ENCODE results near the gene UTP3. TPM values are rescaled to one million over a fixed set of nuclear protein-coding genes. Genes with fewer than 3 reads are reported as not detected.

The UTP3 gene
- total and polyA plus RNA-seq, 2 donors (not counting 3 experiments of a cell fraction or from before 2014, with no cell fraction given), result 8.7 to 32.8 TPM

DNA sequence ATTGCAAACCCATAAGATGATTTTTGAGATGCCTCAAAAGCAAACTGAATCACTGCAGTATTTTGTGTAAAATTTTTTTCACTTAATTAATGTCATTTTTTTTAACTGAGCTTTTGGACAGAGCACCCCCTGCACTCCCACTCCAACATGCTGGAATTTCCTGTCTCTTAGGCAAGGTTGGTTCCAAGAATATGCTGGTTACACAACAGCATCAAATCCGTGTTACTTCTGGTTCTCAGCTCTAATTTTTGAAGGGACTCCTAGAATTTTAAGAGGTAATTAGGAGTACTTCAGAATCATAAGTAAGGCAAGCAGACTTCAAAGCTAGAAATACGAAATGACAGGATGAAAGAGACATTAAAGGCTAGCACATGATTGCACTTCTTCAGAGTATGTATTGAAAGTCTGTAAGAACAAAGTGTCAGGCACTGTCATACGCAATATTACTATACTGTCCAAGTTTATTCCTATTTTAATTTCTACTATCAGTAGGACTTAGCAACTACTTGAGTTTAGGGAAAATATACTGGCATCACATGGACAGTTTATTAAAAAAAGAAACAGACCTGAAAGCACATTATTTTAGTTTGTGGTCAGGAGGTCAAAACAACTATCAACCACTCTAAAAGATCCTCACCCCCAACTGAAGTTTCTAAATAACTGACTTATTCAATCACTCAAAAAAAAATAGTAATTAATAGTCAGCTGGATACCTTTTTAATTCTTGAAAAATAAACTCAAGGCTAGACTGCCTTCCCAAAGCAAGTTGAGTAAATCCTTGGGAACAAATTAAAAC lies 20.4 kb upstream of the UTP3 start:
- dilution Hi-C loops (cut with MboI; ENCODE audit: extremely low pct_ligation_motif_present, low sequenced_read_pairs) (no loop called here), intact Hi-C loops (cut with micrococcal nuclease) (no loop called here)
- TF ChIP-seq, protein P1, sequence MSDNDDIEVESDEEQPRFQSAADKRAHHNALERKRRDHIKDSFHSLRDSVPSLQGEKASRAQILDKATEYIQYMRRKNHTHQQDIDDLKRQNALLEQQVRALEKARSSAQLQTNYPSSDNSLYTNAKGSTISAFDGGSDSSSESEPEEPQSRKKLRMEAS (IDR thresholded peaks at IDR 0.05; ENCODE audit: insufficient read depth, insufficient read length), result no peak
- TF ChIP-seq FOS (IDR thresholded peaks at IDR 0.05; ENCODE audit: borderline replicate concordance, insufficient read depth, low read length) (no peak), MYC (IDR thresholded peaks at IDR 0.05; ENCODE audit: low read depth, low read length) (no peak), JUN (IDR thresholded peaks at IDR 0.05; ENCODE audit: borderline replicate concordance, insufficient read depth, insufficient read length, low read depth) (no peak), POLR2A (IDR thresholded peaks at IDR 0.05; ENCODE audit: low read depth, low read length) (no peak), POLR2AphosphoS5 (IDR thresholded peaks at IDR 0.05; ENCODE audit: insufficient read depth, low read depth, low read length) (no peak), EZH2 (IDR thresholded peaks at IDR 0.05; ENCODE audit: borderline replicate concordance, low read depth, low read length, severe bottlenecking) (no peak), GATA2 (IDR thresholded peaks at IDR 0.05; ENCODE audit: insufficient read depth, insufficient read length, low read depth, low read length) (no peak)
- TF ChIP-seq, protein P2, sequence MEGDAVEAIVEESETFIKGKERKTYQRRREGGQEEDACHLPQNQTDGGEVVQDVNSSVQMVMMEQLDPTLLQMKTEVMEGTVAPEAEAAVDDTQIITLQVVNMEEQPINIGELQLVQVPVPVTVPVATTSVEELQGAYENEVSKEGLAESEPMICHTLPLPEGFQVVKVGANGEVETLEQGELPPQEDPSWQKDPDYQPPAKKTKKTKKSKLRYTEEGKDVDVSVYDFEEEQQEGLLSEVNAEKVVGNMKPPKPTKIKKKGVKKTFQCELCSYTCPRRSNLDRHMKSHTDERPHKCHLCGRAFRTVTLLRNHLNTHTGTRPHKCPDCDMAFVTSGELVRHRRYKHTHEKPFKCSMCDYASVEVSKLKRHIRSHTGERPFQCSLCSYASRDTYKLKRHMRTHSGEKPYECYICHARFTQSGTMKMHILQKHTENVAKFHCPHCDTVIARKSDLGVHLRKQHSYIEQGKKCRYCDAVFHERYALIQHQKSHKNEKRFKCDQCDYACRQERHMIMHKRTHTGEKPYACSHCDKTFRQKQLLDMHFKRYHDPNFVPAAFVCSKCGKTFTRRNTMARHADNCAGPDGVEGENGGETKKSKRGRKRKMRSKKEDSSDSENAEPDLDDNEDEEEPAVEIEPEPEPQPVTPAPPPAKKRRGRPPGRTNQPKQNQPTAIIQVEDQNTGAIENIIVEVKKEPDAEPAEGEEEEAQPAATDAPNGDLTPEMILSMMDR (IDR thresholded peaks at IDR 0.05; ENCODE audit: extremely low read depth in 1 of 2, insufficient read depth in 1 of 2, low read depth in 1 of 2, low read length in 2 of 2), result no peak
- no peaks in the 10 kb centered on the region for H3K79me2 ChIP-seq (ENCODE audit: control insufficient read depth, insufficient read depth, low read length)
- no peak overlapping the region for H3K4me2 ChIP-seq (ENCODE audit: insufficient read depth, low read length)
- BruUV-seq (replicated peaks), result no TSS peak
- DNase-seq (ENCODE audit: low read depth, low spot score) (no peak), FAIRE-seq (no peak)
- H3K9me1 ChIP-seq (replicated peaks; ENCODE audit: control insufficient read depth, extremely low read depth, insufficient read depth, low read length), result no peaks in the 10 kb centered on the region
- no peaks in the 10 kb centered on the region for H3K27me3 ChIP-seq (ENCODE audit: control insufficient read depth in 2 of 2, insufficient read depth in 2 of 2, low read length in 2 of 2)
- ChIA-PET POLR2A (no interaction called here), CTCF (interaction anchor here (0.7 to 1.4 kb wide), 4 partner anchors 19 to 342 kb away, joined by 3 to 5 read pairs (median 3); partner anchors contain the start of gene UTP3)
- H3K4me1 ChIP-seq (ENCODE audit: control insufficient read depth, extremely low read depth, insufficient read depth, low read length), result no peaks in the 10 kb centered on the region
- H3K4me3 ChIP-seq (replicated peaks in 1 of 3; ENCODE audit: insufficient read depth in 1 of 3, low read depth in 1 of 3, low read length in 3 of 3), result no peak overlapping the region
- H3K9ac ChIP-seq (replicated peaks; ENCODE audit: extremely low read depth, insufficient read depth, low read length), result no peak overlapping the region
- H3K36me3 ChIP-seq (ENCODE audit: control insufficient read depth in 2 of 2, extremely low read depth in 1 of 2, insufficient read depth in 2 of 2, low read length in 2 of 2), result no peaks in the 10 kb centered on the region
- H4K20me1 ChIP-seq (replicated peaks; ENCODE audit: control insufficient read depth, extremely low read depth, insufficient read depth, low read length), result no peaks in the 10 kb centered on the region
- H3K9me3 ChIP-seq (replicated peaks; ENCODE audit: control insufficient read depth, insufficient read depth, low read length), result no peaks in the 10 kb centered on the region
- no peak overlapping the region for H2AFZ ChIP-seq (ENCODE audit: low read depth, low read length)
- H3K27ac ChIP-seq (ENCODE audit: insufficient read depth, low read depth, low read length), result no peak overlapping the region

All from endothelial cell of umbilical vein (primary cell).